ENCODE measurements around the gene KLK1.
"Not testable (repeated sequence)": the region's sequence is repeated elsewhere in the genome, so short reads cannot be mapped to it uniquely, and the experiment has no call there.

KLK1 gene

GRCh38 chr19:50817941-50818858 is 5.4 kb downstream of the KLK1 start:
- DNase-seq (ENCODE audit: extremely low read depth in 1 of 2, low read depth in 1 of 2), result peak in 1 of 2 donors; percentile 61

GRCh38 chr19:50815439-50815838 is 8.1 kb downstream of the KLK1 start:
- no peak for DNase-seq (ENCODE audit: extremely low read depth in 1 of 2, low read depth in 1 of 2)

- no peak for DNase-seq (ENCODE audit: extremely low read depth in 1 of 2, low read depth in 1 of 2)
Measured at GRCh38 chr19:50814883-50815282, 8.7 kb downstream of the KLK1 start.

- no peak for DNase-seq (ENCODE audit: extremely low read depth in 1 of 2, low read depth in 1 of 2)
Measured at GRCh38 chr19:50812474-50812873, 11.1 kb downstream of the KLK1 start.

GRCh38 chr19:50811622-50812238 is 11.9 kb downstream of the KLK1 start:
- DNase-seq (ENCODE audit: extremely low read depth in 1 of 2, low read depth in 1 of 2), result not testable (repeated sequence)

- no peak for DNase-seq (ENCODE audit: extremely low read depth in 1 of 2, low read depth in 1 of 2)
Measured at GRCh38 chr19:50808856-50809255, 14.7 kb downstream of the KLK1 start.

GRCh38 chr19:50804420-50805272 is 18.9 kb downstream of the KLK1 start:
- DNase-seq (ENCODE audit: extremely low read depth in 1 of 2, low read depth in 1 of 2), result peak; percentile 97 to 98

- DNase-seq (ENCODE audit: extremely low read depth in 1 of 2, low read depth in 1 of 2), result no peak
Measured at GRCh38 chr19:50803633-50804419, 19.8 kb downstream of the KLK1 start.

- DNase-seq (ENCODE audit: extremely low read depth in 1 of 2, low read depth in 1 of 2), result no peak
Measured at GRCh38 chr19:50801107-50801506, 22.5 kb downstream of the KLK1 start.

GRCh38 chr19:50799547-50799851 is 24.1 kb downstream of the KLK1 start:
- no peak for DNase-seq (ENCODE audit: extremely low read depth in 1 of 2, low read depth in 1 of 2)

- no peak for DNase-seq (ENCODE audit: extremely low read depth in 1 of 2, low read depth in 1 of 2)
Measured at GRCh38 chr19:50798659-50799546, 24.7 kb downstream of the KLK1 start.

- DNase-seq (ENCODE audit: extremely low read depth in 1 of 2, low read depth in 1 of 2), result no peak
Measured at GRCh38 chr19:50797781-50798658, 25.6 kb downstream of the KLK1 start.

- DNase-seq (ENCODE audit: extremely low read depth in 1 of 2, low read depth in 1 of 2), result no peak
Measured at GRCh38 chr19:50797429-50797780, 26.2 kb downstream of the KLK1 start.

- DNase-seq (ENCODE audit: extremely low read depth in 1 of 2, low read depth in 1 of 2), result no peak
Measured at GRCh38 chr19:50796634-50797428, 26.8 kb downstream of the KLK1 start.

- DNase-seq (ENCODE audit: extremely low read depth in 1 of 2, low read depth in 1 of 2), result no peak
Measured at GRCh38 chr19:50796128-50796633, 27.4 kb downstream of the KLK1 start.

GRCh38 chr19:50795664-50796073 is 27.9 kb downstream of the KLK1 start:
- no peak for DNase-seq (ENCODE audit: extremely low read depth in 1 of 2, low read depth in 1 of 2)

- peak in 1 of 2 donors; percentile 28 for DNase-seq (ENCODE audit: extremely low read depth in 1 of 2, low read depth in 1 of 2)
Measured at GRCh38 chr19:50794876-50795663, 28.5 kb downstream of the KLK1 start.

Data from stimulated activated CD8-positive, alpha-beta memory T cell treated with anti-CD3 and anti-CD28 coated beads, Interleukin-7, amount 100 ng/mL, for 48 hours (primary cell).